ENCODE data around the gene GP2. TPM values are rescaled to one million over a fixed set of nuclear protein-coding genes. Genes with fewer than 3 reads are reported as not detected.
"Not testable (repeated sequence)": the region's sequence is repeated elsewhere in the genome, so short reads cannot be mapped to it uniquely, and the experiment has no call there.

GP2 gene
- total RNA-seq, 1 experiment from 2014 or later: not detected

DNA sequence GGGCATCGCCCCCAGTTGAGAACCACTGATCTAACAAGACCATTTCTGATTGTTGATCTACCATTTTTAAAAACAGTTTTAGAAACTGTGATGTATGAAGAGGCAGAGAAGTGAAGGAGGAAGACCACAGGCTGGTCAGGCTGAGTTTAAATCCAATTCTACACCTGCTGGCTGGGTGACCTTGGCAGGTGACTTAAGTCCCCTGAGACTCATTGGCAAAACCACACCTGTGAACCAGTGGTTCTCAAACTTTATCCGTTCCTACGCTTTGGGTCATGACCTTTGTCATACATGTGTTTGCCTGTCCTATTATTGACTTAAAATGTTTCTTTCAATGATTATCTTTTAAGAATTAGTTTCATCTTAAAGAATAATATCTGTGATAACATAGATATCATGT, 2.3 kb downstream of the GP2 start:
- no peak for DNase-seq (ENCODE audit: low spot score)

DNA sequence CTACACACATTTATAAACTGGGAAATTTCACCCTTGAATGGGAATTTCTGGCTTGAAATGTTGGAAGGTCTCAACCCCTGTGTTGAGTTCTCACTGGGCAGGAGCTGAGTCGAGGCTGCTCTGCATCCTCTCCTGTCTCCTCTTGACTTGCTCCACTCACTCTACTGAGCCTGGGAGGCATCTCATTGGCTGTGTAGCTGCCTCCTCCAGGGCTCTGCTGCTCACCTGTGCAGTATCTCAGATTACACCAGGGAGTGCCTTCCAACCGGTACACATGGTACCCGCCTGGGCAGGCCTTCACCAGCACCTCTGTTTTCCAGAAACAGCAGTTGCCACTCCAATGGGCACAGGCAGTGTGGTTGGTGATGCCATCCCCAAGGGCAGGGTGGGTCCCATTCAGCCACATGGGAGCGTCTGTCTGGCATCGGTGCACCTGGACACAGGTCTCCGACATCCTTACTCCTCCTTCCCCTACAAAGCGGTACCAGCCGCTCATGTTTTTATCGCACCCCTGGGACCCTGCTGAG, 3.7 kb downstream of the GP2 start:
- no peak for DNase-seq (ENCODE audit: low spot score)

DNA sequence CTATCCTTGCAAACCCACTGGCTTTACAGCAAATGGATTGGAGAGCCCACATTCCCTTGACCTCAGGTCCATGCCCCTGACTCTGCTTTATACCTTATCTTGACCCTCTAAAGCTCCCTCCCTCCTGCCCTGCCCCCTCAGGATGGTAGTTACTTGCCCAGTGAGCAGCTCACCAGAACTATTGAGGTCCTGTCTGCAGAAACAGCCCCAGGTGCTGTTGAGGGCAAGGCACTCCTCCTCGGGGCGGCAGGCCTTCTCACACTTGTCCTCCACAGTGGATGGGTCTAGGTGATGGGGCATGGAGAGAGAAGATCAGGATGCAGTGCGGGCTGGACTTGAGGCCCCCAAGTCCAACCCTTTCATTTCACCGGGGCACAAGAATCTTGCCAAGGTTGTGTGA, 4.6 kb downstream of the GP2 start:
- no peak for DNase-seq (ENCODE audit: low spot score)

DNA sequence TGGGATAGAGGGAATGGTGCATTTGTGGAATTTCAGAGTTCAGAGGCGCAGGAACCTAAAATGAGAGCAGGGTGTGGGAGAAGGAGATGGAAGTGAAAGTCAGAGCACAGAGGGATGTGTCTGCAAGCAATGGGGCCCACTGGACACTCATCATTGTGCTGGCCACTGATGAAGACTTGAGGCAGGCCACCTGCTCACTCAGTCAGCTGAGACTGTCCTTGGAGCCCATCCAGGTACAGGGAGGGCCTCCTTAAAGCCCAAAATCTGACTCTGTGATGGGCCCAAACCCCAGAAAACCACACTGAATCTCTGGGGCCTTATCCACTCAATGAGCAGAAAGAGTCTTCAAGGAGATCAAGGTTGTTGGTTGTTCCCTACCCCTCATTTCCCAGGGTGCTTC, 5.6 kb downstream of the GP2 start:
- no peak for DNase-seq (ENCODE audit: low spot score)

DNA sequence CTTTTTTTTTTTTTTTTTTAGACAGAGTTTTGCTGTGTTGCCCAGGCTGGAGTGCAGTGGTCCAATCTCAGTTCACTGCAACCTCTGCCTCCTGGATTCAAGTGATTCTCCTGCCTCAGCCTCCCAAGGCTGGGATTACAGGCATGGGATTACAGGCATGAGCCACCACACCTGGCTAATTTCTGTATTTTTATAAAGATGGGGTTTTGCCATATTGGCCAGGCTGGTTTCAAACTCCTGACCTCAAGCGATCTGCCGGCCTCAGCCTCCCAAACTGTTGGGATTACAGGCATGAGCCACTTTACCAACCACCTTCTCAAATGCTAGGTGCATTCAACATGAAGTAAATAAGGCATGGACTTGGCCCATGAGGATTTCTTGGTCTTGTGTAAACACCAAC, 6.3 kb downstream of the GP2 start:
- DNase-seq (ENCODE audit: low spot score): not testable (repeated sequence)

DNA sequence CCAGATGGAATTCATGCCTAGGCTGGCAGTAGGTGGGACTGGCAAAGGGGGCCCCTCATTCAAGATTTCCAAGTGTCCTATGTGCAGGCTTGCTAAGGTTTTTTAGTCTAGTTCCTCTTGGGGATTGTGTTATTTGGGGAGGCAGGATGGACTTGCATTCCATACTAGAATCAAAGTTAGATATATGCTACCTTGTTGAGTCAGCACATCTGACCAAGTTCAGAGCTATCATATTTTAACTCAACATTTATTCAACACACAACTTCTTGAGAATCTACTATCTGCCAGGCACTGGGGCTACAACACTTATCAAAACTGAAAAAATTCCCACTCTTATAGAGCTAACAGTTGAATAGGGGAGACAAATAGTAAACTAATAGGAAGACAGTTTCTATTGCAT, 6.7 kb downstream of the GP2 start:
- no peak for DNase-seq (ENCODE audit: low spot score)

DNA sequence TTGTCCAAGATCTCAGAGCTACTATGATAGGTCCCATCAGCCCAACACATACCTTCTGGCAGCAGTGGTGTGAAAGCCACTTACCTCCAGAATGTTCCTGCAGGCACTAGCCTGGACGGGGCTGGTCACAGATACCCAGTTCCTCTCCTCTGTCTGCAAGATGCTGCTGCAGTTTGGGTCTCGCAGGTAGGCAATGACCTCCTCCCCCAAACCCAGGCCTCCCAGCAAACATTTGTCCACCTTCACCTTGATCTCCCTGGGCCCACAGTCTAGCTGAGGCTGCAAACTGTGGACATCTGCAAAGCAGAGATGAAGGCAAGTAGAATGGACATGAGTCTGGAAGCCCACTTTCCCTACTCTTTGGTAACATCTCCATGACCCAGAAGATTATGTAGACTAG, 7.1 kb downstream of the GP2 start:
- DNase-seq (ENCODE audit: low spot score): no peak

DNA sequence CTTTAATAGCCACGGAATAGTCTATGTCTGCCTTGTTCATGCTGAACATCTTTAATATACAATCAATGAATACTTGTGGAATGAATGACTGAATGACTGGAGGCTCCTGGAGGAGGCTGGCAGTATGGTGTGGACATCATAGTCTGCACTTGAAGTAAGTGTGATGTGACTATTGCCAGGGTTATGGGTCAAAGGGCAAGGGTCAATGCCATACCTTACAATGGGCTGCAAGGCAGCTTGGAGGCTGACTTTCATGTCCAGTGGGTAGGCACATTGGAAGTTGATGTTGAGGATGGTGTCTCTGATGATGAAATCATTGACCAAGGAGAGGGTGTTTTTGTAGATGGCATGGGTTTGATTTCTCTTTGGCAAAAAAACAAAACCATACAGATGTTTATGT, 7.9 kb downstream of the GP2 start:
- DNase-seq (ENCODE audit: low spot score): no peak

DNA sequence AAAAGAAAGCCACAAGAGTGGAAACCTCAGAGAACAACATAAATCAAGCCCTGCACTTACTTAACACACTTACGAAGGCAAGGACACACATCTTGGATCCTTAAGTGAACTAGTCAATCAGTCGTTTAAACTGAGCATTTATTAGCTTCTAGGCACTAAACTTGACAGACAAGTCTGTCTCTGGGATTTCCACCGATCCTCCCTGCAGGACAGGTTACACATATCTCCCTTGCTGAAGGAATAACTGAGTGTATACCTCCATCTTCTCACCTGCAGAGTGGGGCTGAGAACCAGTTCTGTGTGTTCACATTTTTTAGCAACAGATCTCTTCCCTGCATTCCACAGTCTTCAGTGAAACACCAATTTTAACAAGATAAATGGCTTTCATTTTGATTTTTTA, 8.9 kb downstream of the GP2 start:
- DNase-seq (ENCODE audit: low spot score): no peak

DNA sequence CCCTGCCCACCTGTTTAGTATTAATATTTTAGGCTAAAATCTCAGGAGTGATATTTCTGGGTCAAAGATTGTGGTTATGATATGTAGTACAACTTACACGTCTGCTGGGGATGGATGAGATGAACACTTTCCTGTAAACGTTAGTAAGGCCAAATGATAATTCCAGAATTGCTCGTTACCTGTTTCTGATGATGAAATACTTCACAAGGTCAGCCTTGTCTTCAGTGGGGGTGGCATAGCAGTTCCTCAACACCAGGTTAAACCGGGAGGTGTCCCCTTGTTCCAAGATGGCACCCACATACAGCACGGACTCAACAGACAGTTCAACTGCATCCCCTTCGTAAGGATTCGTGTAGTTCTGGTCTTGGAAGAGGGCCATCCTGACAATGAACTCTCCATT, 9.3 kb downstream of the GP2 start:
- DNase-seq (ENCODE audit: low spot score): no peak

DNA sequence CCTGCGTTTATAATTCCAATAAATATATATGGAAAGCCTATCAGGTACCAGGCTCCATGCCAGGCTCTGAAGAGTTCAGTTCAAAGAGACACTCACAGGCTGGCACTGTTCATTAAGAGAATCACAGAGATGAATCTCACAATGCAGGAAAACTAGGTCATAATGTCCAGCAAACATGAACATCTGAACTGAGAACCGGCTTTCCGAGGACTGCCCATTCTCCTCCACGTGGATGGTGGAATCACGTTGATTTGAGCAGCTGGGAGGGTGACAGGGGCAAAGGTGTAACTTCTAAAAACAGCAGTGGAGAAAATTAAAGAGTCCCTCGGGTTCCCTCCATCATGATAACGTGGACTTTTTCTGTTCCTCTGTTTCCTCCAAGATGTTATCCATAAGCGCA, 10.2 kb downstream of the GP2 start:
- DNase-seq (ENCODE audit: low spot score): no peak

DNA sequence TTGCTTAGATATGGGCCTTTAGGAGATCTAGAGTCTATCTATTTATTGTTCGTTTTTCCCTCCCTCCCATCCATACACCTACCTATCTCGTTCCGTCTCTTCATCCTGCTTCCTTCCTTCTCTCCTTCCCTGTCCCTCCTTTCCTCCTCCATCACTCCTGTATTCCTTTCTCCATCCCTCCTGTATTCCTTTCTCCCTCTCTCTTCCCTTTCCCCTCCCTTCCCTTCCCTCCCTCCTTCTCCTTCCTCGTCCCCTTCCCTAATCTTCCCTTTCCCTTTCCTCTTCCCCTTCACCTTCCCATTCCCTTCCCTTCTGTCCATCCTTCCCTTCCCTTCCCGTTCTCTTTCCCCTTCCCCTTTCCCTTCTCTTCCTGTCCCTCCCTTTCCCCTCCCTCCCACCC, 10.6 kb downstream of the GP2 start:
- no peak for DNase-seq (ENCODE audit: low spot score)

DNA sequence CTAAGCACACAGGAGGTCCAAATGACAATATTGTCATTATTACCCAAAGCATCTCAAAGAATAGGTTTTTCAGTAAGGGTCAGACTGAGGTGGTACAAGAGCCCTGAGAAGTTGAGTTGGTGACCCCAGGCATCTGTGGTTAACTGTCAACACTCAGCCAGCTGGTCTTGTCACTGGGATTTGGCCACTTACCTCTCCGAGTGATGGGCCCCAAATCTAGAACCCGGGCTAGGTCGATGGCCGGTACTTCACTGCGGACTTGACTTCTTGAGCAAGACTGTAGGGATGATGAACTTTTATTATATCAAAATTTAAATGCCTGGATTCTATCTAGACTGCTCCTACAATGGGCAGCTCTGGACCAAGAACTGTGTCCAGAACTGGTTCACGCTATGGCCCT, 11.5 kb downstream of the GP2 start:
- no peak for DNase-seq (ENCODE audit: low spot score)

DNA sequence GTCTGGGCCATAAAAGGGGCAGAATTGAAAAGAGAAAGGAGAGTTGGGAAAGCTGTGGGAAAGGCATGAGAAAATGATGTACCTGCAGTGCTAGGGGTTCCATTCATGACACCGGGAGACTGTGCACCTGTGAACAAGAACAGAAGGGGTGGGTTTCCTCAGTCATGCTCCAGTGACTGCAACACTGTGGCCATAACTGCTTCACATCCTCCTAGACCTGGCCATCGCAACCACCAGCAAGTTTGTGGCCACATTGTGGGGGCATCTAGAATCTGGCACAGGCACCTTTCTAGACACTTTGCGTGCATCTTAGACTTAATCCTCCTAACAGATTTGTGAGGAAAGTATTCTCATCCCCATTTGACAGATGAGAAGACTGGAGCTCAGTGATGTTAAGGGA, 12.7 kb downstream of the GP2 start:
- DNase-seq (ENCODE audit: low spot score): no peak

DNA sequence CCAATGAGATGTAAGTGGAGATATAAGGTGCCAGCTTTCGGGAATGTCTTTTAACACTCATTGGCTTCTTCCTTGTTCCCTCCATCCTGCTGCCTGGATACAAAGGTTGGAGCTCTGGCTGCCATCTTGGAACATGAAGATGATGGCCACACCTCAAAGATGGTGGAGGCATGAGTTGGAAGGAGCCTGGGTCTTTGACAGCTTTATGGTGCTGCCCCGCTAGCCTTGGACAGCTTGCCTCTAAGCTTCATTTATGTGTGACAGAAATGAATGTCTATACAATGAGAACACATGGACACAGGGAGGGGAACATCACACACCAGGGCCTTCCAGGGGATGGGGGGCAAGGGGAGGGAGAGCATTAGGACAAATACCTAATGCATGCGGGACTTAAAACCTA, 13.6 kb downstream of the GP2 start:
- DNase-seq (ENCODE audit: low spot score): no peak

DNA sequence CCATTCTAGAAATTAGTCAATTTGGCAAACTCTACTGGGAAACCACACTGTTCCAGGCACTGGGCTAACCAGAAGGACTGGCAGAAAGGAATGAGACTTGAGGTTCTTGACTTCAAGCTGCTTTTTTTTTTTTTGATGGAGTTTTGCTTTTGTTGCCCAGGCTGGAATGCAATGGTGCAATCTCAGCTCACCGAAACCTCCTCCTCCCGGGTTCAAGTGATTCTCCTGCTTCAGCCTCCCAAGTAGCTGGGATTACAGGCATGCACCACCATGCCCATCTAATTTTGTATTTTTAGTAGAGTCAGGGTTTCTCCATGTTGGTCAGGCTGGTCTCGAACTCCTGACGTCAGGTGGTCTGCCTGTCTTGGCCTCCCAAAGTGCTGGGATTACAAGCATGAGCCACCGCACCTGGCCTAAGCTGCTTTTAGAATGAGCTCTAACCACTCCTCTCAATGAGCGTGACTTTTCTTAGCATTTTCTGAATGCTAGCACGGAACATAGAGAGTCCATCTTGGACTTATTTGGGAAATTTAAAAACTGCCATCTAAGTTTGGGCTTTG, 14.7 kb downstream of the GP2 start:
- not testable (repeated sequence) for DNase-seq (ENCODE audit: low spot score)

DNA sequence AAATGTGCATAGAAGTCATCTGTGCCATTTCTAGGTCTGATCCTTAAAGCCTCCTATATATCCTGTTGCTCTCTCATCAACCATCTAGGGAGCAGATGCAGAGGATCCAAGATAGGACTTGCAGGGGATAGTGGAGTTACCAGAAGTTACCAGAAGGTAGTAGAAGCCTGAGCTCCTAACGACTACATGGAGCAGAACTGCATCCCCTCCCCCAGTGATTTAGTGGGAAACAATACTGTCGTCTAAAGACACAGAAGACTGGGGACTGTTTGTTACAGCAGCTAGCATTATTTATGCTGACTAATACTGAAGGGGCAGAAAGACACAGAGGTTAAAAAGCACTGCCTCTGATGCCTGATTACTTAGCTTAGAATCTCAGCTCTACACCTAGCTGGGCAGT, 15.8 kb downstream of the GP2 start:
- DNase-seq (ENCODE audit: low spot score): no peak

DNA sequence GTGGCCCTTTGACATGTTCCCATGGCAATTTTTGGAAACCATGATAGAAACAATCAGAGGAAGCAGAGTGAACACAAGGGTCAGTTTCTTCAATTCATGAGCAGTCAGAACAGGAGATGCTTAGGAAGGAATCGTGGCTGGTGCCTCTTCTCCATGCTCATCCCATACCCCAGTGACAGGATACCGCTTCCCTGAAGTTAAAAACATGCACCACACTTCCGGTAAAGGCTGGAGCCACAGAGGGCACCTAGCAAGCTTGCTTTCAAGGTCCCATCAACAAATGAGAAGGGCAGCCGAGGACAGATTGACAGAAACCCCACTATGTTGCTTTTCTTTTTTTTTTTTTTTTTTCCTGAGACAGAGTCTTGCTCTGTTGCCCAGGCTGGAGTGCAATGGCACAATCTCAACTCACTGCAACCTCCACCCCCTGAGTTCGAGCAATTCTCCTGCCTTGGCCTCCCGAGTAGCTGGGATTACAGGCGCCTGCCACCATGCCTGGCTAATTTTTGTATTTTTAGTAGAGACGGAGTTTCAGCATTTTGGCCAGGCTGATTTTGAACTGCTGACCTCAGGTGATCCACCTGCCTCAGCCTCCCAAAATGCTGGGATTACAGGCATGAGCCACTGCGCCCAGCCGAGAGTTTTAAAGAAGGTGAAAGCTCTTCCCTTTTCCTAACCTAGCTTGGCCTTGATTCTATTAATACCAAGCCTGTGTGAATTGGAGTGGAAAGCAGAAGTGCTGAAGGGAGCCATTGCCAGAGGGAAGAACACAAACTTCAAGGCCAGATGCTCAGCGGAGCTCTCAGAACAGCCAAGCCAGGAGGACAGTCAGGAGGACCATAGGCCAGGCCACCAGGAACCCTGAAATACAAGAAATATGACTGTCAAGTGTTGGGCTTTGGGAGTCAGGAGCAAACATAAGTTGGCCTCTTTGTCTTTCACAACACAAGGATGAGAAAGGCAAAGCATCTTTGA, 16.6 kb downstream of the GP2 start:
- DNase-seq (ENCODE audit: low spot score): no peak

DNA sequence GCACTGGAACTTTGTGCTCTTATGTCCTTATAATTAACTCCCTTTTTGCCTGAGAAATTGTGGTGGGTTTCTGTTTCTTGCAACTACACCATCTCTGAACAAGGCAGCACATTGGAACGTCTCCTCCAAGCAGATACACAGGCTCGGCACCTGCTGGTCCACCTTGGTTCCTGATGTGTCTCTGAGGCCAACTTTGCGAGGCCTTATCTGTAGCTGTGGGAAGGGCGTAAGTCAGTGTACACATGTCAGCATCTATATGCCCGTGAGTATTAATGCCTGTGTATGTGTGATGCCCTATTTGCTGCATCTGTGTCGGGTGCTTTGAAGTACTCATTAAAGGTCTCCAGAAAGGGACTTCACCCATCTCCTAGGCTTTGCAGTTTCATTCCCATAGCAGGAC, 17.5 kb downstream of the GP2 start:
- DNase-seq (ENCODE audit: low spot score): no peak

DNA sequence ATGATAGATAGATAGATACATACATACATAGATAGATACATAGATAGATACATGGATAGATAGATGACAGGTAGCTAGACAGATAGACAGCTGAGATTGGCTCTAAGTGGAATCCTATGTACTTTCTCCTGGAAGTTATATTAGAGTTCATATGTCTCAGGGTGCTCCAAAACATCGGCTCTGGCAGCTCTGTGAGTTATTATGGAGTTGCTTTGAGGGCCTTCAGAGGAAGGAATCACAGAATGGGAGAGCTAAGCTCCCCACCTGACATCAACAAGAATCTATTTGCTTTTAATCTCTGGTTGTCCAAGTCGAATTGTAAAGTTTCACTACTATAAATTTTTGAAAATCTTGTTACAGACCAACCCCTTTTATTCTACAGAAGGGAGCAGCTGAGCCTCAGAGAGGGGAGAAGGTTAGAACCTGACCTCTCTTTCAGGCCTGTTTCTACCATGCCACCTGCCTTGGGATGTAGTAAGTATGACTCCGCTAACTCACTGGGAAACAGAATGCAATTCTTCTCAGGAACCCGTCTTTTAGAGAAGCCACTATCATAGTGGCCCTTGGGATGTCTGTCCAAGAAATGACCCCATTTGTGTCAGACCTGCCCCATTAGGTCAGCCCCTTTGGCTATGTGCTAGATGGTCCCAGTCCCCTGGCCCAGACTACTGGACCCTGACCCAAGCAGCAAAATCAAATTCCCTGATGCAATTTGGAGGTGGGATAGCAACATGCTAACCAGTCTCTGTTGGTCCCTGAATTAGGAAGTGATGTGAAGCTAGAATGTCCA, 18.3 kb downstream of the GP2 start:
- no peak for DNase-seq (ENCODE audit: low spot score)

DNA sequence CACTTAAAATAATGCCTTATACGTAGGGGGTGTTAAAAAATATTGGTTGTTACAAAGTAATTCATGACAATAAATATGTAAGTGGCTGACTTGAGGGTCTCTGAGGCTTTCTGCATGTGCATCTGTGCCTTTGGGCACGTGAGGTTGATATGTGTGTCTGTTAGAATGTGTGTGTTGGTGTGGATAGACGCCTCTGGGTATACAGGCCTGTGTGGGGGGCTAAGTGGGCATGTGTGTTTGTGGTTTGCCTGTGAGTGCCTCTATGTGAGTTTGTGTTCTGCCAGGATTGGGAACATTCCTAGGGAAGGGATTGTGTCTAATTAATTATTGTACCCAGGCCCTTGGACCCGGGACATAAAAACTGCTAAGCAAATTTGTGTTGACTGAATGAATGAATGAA, 19.0 kb downstream of the GP2 start:
- no peak for DNase-seq (ENCODE audit: low spot score)

DNA sequence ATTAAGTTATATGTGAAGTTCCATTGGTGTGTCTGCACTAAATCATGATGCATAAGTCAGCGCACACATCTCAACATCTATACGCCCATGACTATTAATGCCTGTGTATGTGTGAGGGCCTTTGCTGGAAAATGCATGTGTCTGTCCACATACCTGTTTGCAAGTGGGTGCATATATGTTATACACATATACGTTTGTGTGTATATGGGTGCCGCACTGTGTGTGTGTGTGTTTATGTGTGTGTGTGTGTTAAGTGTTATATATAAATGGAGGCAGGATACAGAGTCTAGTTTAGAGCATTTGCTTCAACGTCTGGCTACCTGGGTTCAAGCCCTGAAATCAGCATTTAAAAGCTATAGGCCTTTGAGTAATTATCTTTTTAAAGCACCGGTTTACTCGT, 19.5 kb downstream of the GP2 start:
- no peak for DNase-seq (ENCODE audit: low spot score)

Measured in H4 (cell line).